Cardiac septum (tissue), 1 donor: Measurements from ENCODE around the gene GP1BB. TPM values are rescaled to one million over a fixed set of nuclear protein-coding genes. Genes with fewer than 3 reads are reported as not detected.

Source experiments
- DNase-seq: peaks from one replicate; pipeline ENCODE4 v3.0.0-alpha.2; 2020; ENCODE audit warnings: low spot score
- intact Hi-C: fragments of 100-400 bp; cut with DNase I; formaldehyde crosslinking; loops from one replicate; pipeline ENCODE4 v1.14.0; 2022
- total RNA-seq: library from RNA; stranded (reverse); fragmentation: NEBNext Ultra II Directional; extraction: Animal tissue kit (Norgen Biotek cat#: 25700); gene quantifications from one replicate; pipeline ENCODE4 v1.2.1, GENCODE V29; 2021
- donor health status: DM: no; HTN: no; CAD: no.

Gene GP1BB
- total RNA-seq, 1 donor from 2014 or later, result 5.5 TPM

DNA sequence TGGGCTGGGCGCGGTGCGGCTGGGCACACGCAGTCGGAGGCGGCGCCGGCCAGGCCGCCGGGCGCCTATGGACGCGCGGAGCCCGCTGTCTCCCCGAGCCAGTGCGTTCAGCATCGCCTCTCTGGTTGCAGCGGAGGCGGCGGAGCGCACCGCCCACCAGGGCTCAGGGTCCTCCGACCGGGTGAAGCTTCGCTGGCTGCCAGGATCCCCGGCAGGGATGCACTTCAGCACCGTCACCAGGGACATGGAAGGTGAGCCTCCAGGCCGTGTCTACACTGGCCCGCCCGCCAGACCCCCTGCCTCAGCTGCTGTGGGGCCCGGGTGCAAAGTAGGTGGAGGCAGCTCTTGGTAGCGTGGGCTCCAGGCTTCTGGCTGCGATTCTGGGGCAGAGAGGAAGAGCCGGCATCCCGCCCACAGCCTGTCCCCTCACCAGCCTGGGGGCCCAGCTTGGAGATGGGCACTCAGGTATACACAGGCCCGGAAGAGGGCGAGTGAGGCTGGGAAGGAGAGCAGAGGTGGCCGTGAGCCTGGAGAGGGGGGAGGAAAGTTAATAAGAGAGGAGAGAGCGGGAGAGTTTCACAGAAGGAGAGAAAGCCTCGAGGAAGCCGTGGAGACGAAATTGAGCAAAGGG, 36.2 kb downstream of the GP1BB start:
- intact Hi-C loops, result no loop called here
- DNase-seq, result no peak

DNA sequence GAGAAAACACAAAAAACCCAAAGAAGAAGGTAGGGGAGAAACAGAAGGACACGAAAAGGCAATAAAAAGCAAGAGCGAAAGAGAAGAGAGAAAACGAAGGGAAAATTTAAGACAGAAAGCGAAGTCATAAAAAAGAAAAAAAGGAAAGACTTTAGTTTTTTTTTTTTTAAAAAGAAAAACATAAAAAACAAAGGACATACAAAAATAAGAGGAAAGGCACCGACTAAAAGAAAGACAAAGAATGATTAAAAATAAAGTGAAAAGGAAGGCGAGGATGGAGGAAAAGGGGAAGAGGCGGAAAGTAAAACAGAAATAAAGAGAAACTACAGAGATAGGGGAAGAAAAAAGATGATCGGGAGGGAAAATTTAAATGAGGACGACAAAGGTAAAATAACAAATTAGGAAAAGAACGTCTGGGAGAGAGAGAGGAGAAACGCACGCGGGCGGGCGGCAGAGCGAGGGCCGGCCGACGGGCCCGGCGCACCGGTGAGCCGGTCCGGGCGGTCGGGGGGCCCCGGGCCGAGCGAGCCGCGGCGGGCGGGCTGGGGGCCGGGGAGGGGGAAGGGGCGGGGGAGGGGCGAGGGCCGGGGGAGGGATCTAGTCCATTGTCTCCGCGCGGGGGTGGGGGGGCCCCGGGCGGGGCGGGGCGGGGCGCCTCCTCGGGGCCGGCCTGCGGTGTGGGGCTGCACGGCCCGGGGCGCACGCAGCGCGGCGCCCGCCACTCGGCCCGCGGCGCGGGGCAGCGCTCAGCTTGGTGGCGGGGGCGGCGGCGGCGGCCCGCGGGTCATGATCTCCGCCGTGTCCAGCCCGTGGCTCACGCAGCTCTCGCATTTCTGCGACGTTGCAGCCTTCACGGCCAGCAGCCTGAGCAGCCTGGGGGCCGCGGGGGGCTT, 37.0 kb downstream of the GP1BB start, which contains the start of gene TBX1:
Gene TBX1, plus strand, starts transcription at position 721 of the 893 bp plus-strand sequence. Its CDS starts 66 bp downstream, at position 787.
- no peak for DNase-seq
- intact Hi-C loops, result no loop called here

DNA sequence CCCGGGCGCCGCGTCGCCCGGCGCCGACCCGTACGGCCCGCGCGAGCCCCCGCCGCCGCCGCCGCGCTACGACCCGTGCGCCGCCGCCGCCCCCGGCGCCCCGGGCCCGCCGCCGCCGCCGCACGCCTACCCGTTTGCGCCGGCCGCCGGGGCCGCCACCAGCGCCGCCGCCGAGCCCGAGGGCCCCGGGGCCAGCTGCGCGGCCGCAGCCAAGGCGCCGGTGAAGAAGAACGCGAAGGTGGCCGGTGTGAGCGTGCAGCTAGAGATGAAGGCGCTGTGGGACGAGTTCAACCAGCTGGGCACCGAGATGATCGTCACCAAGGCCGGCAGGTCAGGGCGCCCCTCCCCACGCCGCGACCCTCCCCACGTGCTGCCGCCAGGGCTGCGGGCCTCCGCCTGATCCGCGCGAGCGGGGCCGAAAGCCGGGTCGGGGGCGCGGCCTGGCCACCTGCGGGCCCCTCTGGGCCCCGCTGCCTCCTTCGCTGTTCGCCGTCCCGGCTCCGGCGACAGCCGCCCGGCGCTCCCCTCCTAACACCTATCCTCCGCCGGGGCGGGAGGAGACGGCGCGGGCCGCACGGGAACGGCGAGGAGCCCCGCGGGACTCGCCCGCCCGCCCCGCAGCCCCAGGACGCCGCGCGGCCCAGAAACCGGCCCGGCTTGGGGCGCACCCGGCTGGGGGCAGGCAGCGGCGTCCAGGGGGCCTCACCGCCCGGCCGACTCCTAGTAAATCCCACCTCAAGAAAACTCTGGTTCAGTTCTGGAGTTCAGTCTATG, 37.8 kb downstream of the GP1BB start:
- intact Hi-C loops, result no loop called here
- no peak for DNase-seq

DNA sequence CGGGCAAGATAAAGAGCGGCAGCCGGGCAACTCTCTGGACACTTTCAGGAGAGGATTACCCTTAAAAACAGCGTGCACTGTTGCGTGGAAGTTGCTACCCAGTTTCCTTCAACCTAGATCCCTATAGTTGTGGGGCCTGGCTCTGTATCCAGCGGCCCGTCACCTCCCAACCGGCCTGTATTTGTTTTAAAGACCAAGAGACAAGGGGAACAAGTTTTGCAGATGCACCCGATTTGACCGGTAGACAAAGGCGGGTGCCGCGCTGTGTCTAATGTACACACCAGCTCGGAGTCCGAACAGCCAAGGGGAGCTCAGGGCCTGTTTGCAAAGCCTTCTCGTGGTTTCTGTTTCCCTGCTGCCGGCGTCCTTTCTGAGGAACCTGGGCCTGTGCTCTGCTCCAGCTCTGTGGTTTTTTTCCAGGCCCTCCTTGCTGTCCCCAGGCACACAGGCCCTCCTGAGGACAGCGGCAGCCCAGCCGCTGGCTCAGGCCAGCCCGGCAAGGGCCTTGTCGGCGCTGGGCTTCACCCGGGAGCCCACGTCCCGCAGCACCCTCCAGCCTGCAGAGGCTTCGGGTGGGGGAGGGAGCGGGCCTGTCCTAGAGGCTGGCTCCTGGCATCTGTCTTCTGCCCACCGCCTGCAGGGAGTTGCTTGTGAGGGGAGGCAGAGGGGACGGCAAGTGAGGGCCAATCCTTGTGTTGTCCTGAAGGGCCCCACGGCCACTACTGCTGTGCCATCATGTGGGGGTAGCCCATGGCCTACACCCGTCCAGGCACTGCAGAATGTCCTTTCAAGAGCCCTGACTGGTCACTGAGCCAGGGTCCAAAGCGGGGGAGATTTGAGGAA, 38.6 kb downstream of the GP1BB start:
- DNase-seq, result no peak
- intact Hi-C loops, result no loop called here

DNA sequence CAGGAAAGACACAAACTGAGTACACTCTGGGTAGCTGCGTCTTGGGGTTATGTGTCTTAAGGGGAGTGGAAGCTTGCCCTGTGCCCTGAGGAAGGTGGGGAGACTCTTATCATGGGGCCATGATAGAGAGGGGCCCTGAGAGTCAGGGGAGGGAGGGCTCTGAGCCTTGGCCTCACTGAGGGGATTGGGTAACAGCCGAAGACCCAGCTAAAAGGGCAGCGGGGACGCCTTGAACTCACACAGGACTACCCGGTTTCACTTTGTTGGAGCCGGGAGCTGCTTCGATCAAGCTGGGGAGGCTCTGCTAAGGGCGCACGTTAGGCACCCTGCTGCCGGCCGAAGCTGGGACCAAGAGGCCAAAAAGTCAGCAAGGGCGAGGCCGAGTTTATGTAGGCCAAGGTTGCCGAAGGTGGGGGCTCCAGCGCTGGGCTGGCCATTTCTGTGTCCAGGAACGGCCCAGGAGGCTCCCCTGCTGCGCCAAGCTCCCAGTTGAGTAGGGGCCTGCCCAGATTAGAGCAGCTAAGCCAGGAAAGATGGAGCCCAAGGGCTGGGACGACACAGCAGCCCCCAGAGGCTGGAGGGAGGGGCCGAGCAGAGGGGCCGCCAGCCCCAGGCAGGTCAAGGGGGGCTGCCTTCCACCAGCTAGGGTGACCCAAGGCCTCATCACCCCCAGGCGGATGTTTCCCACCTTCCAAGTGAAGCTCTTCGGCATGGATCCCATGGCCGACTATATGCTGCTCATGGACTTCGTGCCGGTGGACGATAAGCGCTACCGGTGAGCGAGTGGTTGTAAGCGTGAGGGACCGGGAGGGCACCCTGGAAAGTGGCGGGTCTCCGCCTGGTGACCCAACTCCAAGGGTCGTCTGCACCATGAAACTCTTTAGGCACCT, 39.5 kb downstream of the GP1BB start:
- DNase-seq, result no peak
- intact Hi-C loops, result no loop called here

DNA sequence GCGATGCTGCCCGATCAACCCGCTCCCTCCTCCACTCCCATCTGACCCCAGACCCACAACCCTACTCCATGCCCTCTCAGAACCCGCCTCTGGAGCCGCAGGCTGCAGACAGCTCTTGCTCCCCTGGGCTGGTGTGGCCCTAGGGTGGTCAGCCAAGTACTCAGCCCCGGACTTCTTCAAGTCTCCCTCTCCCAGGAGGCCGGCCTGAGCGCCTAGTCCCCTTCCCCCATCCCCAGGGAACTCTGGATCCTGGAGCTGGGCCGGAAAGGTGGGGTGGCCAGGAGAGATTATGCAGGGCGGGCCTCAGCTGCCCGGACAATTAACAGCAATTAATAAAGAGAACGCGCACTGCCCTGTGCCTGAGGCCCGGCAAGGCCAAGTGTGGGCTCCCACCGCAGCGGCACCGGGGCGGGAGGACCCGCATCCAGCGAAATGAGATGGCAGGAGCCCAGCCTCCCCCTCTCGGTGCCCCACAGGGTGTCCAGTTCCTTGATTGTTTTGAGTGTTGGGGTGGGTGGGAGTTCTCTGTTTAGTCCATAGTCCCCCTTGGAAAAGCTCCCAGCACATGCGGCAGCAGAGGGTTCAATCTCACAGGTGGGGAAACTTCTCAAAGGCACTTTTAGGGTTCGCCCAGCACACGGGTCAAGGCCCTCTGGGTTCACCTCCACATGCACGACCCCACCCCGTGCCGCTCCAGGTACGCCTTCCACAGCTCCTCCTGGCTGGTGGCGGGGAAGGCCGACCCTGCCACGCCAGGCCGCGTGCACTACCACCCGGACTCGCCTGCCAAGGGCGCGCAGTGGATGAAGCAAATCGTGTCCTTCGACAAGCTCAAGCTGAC, 40.3 kb downstream of the GP1BB start:
- intact Hi-C loops, result no loop called here
- no peak for DNase-seq

DNA sequence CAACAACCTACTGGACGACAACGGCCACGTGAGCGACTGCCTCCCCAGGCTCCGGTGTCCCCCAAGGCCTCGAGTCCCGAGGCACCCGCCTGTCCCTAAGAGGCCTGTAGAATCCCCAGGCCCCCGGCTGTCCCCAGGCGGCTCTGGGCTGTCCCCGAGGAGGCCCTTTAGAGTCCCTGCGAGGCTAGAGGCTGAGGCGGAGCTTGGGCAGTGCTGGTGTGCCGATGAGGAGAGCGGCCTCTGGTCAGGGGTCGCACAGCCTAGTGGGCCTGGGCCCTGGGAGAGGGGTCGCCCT, 40.9 kb downstream of the GP1BB start:
- DNase-seq, result no peak
- intact Hi-C loops, result no loop called here

DNA sequence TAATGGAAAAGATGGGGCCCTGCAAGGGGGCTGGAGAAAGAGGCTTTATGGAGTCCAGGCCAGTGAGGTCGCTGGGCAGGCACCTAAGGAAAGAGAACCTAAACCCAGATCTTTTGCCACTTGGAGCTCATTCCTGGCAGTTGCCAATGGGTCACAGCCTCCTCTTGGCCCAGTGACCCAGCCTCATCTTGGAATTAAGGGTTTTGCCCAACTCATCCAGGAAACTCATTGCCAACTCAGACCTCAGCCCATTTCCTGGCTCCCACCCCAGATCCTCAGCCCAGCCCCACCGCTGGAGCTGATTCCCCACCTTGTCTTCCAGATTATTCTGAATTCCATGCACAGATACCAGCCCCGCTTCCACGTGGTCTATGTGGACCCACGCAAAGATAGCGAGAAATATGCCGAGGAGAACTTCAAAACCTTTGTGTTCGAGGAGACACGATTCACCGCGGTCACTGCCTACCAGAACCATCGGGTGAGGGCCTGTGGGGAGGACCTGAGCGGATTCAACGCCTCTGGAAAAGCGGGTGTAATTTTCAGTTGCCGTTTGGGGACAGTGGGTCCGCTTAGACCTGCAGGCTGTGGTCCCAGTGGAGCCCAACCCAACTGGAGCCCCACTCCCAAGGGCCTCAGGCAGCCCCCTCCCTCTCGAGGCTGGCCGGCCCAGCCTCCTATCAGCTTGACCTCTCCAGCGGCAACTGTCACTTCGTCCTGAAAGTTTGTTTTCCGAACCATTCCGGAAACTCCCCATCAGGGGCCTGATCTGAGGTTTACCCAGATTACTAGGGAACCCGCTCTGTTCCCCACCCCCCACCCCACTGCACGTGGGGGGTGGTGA, 41.5 kb downstream of the GP1BB start:
- intact Hi-C loops, result no loop called here
- no peak for DNase-seq

DNA sequence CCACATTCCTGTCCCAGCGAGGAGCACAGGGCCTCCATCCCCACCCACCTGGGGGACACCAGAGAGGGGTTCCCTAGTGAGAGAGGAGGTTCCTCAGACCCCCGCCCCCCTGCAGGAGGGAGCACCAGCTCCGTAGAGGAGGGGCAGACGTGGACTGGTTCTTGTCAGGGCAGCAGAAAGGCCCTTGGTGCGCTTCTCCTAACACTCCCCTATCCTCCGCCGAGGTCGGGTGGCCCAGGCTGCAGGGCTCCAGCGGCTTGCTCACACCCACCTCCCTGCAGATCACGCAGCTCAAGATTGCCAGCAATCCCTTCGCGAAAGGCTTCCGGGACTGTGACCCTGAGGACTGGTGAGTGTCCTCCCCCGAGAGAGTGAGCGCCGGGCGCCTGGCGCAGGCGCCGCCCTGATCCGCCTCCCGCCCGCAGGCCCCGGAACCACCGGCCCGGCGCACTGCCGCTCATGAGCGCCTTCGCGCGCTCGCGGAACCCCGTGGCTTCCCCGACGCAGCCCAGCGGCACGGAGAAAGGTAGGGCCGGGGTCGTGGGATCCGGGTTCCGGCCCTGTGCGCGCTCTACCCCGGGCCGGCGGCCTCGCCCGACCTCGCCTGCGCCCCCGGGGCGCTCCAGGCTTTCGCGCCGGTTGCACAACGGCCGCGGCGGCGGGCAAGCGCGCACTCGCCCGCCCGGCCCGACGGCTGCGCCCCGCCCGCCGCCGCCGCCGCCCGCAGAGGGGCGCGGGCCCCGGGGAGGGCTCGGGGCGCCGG, 42.3 kb downstream of the GP1BB start:
- DNase-seq, result no peak
- intact Hi-C loops, result no loop called here

DNA sequence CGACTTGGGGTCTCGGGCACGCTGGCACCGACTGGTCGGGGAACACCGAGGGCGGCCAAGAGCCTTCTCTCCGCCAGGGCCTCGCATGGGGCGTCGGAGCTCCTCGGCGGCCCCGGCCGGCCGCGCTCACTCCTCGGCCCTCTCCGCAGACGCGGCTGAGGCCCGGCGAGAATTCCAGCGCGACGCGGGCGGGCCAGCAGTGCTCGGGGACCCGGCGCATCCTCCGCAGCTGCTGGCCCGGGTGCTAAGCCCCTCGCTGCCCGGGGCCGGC, 42.8 kb downstream of the GP1BB start:
- no peak for DNase-seq
- intact Hi-C loops, result no loop called here

DNA sequence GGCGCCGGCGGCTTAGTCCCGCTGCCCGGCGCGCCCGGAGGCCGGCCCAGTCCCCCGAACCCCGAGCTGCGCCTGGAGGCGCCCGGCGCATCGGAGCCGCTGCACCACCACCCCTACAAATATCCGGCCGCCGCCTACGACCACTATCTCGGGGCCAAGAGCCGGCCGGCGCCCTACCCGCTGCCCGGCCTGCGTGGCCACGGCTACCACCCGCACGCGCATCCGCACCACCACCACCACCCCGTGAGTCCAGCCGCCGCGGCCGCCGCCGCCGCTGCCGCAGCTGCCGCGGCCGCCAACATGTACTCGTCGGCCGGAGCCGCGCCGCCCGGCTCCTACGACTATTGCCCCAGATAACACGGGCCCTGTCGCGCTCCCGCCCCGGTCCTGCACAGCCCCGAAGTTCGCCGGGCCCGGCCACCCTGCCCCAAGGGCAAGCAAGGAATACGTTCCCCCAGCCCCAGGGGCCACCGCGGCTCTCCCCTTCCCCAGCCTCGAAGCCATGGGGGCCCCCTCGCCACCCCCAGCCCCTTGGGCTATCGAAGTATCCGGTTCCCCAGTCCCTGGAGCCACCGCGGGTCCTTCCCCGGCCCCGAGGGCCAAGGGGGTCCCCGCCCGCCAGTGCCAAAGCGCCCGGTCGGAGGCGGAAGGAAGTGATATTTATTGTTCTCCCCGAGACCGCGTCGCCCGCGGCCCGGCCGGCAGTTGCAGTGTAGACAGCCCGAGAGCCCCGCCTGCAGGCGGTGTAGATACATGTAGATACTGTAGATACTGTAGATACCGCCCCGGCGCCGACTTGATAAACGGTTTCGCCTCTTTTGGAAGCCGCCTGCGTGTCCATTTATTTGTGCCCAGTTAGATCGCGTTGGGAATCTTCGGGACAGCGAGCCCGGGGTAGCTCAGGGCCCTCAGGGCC, 43.4 kb downstream of the GP1BB start:
- DNase-seq, result no peak
- intact Hi-C loops, result no loop called here

DNA sequence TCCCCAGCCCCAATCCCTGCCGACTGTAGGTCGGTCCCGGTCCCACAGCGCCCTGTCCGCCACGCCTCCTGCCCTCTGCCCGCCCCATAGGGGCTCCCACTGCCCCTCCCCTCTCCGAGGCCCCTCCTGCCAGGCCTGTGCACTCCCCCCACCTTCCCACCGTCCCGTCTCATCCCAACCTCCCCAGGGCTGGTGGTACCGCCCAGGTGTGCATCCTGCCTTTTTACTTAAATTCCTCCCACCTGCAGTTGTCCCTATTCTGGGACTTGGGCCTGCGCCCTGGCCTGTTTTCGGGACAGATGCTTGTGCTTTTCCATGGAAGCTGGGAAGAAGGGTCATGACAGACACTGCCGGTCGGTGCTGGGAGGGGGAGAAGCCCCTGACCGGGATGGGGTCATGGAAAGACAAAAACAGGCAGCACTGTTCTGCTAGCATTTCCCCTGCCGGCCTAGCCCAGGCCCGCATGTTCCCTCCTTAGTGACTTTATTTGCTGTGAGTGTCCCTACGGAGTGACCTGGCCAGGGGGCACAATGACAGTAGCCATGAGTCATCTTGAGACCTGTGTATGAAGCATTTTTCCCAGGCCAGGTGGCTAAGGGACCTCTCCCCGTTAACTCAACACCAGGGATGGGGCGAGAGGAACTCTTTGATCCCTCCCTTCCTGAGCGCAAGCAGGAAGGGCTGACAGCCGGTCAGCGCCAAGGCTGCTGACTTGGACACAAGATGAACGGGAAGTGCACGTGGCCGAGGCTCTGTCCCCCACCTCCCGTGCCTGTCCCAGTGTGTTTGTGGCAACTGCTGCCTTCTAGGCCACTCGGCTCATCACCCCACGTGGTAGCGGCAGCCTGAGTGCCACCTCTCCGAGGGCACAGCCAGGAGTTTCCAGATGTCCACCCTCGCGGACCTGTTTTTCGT, 44.3 kb downstream of the GP1BB start:
- intact Hi-C loops, result no loop called here
- DNase-seq, result no peak

DNA sequence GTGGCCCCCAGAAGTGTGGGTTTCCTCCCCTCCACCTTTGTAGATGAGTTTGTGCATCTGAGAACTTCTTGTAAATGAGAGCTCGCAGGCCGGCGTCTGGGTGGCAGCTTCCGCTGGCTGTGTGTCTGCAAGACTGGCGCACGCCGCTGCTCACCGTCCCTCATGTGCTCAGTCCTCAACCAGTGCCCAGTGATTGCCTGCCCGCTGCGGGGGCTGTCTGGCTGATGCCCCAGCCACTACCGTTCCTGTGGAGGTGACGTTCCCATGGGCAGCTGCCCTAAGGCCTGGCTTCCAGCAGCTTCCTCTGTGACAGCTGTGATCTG, 46.0 kb downstream of the GP1BB start:
- no peak for DNase-seq
- intact Hi-C loops, result no loop called here

DNA sequence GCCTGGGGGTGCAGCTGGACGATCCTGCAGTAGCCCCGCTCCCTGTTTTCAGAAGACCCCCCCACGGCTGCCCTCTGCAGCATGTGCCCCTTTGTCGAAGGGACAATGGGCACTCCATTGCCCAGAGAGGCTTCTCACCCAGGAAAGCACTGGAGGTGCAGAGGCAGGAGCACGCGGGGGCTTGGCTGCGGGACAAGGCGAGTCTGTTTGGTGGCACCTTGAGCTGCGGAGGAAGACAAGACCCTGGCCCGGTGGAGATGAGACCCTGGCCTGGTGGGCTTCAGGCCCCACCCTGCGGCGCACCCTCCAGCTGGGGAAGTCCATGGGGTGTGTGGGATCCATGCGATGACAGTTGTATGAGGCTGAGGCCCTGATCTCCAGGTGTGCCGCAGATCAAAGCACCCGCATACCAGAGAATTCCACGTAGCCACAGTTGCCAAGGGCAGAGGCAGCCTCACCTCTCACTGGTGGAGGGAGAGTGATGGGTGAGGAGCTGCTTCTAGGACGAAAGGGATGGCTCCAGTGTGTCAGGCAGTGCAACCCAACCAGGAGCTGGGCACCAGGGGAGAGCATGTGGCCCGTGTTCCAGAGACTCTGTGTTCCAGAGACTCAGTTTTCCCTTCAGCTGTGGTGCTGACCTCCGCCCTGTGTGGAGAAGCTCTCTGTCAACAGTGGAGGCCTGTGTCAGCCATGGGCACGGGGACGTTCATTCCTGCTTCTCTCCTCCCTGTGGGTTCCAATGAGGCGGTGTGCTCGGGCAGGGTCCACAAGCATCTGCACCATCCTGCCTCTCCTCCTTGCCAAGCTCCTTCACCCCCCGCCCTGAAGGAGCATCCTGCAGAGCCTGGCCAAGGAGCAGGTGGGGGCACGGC, 47.2 kb downstream of the GP1BB start:
- intact Hi-C loops, result no loop called here
- DNase-seq, result no peak
